ENCODE measurements around the gene CSTPP1.

DNA sequence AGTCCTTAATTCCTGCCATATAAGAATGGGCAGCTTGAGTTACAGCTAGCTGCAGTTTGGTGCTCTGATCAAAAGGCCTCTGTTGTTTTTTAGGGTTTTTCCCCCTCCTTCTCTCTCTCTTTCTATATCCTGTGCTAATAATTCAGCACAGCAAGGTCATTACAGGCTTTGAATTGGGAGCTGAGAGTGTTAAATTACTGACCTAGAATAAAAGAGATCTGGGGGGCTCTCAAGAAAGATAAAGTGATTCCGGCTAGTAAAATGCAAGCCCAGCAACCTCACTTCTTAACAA, 84.9 kb downstream of the CSTPP1 start:
- TF ChIP-seq ZNF274 (IDR thresholded peaks at IDR 0.05; ENCODE audit: low read depth, low read length) = no peak
- TF ChIP-seq YY1 (IDR thresholded peaks at IDR 0.05; ENCODE audit: insufficient read depth, insufficient read length) = no peak
